SK-N-SH (cell line): ENCODE data around the gene VWF.

Source experiments
- ELF1 ChIP-seq: IDR thresholded peaks from 2 replicates; pipeline ENCODE4 v1.4.0; 2012
- GATA2 ChIP-seq: sonication (generic); formaldehyde crosslinking; IDR thresholded peaks from 2 replicates; pipeline ENCODE4 v1.5.0; 2020; ENCODE audit warnings: mild to moderate bottlenecking, missing genetic modification reagents
- NRF1 ChIP-seq: IDR thresholded peaks from 2 replicates; pipeline ENCODE4 v1.6.1; 2012; ENCODE audit warnings: low read depth, mild to moderate bottlenecking, low read length
- POLR2AphosphoS5 ChIP-seq: IDR thresholded peaks from 2 replicates; pipeline ENCODE4 v1.6.1; 2012; ENCODE audit warnings: low read depth, low read length
- TAF1 ChIP-seq: IDR thresholded peaks from 2 replicates; pipeline ENCODE4 v1.6.1; 2012; ENCODE audit warnings: low read depth, mild to moderate bottlenecking, low read length, moderate library complexity, borderline replicate concordance
- TF ChIP-seq, protein P1 (sequence below): fragments of 200-600 bp; sonication (generic); IDR thresholded peaks from 2 replicates; pipeline ENCODE4 v1.6.1; 2017; ENCODE audit warnings: antibody characterized with exemption, mild to moderate bottlenecking, moderate library complexity
- TF ChIP-seq, protein P2 (sequence below): IDR thresholded peaks from 2 replicates; pipeline ENCODE4 v1.4.0; 2012; ENCODE audit warnings: low read depth, borderline replicate concordance

DNA sequence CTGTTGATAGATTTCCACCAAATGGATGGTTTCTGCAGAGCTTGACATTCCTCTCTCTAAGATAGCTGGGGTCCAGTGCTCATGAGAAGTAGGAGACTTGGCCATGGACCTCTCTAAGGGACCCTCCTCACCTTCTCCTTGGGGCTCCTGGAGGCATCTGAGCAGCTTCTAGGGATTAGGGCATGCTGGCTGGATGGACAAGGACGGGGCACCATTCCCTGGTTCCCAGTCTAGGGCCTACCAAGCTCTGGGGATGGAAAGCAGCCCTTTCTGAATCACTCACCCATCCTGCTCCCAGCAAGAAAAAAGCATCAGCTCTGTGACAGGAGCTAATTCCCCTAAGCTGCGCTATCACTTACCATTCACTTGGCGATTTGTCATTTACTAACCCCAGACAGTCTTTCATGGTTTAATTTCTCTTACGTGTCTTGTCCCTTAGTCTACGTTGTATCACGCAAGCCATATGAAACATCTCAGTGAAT lies 39.5 kb downstream of the VWF start:
- TF ChIP-seq, protein P1, sequence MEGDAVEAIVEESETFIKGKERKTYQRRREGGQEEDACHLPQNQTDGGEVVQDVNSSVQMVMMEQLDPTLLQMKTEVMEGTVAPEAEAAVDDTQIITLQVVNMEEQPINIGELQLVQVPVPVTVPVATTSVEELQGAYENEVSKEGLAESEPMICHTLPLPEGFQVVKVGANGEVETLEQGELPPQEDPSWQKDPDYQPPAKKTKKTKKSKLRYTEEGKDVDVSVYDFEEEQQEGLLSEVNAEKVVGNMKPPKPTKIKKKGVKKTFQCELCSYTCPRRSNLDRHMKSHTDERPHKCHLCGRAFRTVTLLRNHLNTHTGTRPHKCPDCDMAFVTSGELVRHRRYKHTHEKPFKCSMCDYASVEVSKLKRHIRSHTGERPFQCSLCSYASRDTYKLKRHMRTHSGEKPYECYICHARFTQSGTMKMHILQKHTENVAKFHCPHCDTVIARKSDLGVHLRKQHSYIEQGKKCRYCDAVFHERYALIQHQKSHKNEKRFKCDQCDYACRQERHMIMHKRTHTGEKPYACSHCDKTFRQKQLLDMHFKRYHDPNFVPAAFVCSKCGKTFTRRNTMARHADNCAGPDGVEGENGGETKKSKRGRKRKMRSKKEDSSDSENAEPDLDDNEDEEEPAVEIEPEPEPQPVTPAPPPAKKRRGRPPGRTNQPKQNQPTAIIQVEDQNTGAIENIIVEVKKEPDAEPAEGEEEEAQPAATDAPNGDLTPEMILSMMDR, result no peak
- TF ChIP-seq POLR2AphosphoS5 (no peak), GATA2 (CRISPR knock-in tag) (no peak), NRF1 (no peak), ELF1 (no peak), TAF1 (no peak)
- TF ChIP-seq, protein P2, sequence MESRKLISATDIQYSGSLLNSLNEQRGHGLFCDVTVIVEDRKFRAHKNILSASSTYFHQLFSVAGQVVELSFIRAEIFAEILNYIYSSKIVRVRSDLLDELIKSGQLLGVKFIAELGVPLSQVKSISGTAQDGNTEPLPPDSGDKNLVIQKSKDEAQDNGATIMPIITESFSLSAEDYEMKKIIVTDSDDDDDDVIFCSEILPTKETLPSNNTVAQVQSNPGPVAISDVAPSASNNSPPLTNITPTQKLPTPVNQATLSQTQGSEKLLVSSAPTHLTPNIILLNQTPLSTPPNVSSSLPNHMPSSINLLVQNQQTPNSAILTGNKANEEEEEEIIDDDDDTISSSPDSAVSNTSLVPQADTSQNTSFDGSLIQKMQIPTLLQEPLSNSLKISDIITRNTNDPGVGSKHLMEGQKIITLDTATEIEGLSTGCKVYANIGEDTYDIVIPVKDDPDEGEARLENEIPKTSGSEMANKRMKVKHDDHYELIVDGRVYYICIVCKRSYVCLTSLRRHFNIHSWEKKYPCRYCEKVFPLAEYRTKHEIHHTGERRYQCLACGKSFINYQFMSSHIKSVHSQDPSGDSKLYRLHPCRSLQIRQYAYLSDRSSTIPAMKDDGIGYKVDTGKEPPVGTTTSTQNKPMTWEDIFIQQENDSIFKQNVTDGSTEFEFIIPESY, result no peak
